H1 (cell line): ENCODE data around the gene IFT172. TPM values are rescaled to one million over a fixed set of nuclear protein-coding genes. Genes with fewer than 3 reads are reported as not detected.

Experiments used
- EP300 ChIP-seq, 2 experiments: IDR thresholded peaks; 1 replicate in 1 of 2; 2 replicates in 1 of 2; pipeline ENCODE4 v1.6.1; 2011 to 2012; ENCODE audit warnings: low read depth in 2 of 2, low read length in 2 of 2, mild to moderate bottlenecking in 2 of 2, borderline replicate concordance in 1 of 2, inconsistent platforms in 1 of 2, moderate library complexity in 1 of 2
- FOSL1 ChIP-seq: IDR thresholded peaks from 2 replicates; pipeline ENCODE4 v1.6.1; 2011; ENCODE audit warnings: mild to moderate bottlenecking, low read depth, low read length, moderate library complexity; ENCODE audit not compliant: insufficient read depth
- GABPA ChIP-seq: IDR thresholded peaks from 2 replicates; pipeline ENCODE4 v1.6.1; 2011; ENCODE audit warnings: mild to moderate bottlenecking, low read length, moderate library complexity, borderline replicate concordance; ENCODE audit not compliant: insufficient read depth
- HDAC6 ChIP-seq: IDR thresholded peaks from one replicate; pipeline ENCODE4 v1.7.1; 2012; ENCODE audit warnings: low read depth, mild to moderate bottlenecking, inconsistent platforms, low read length, moderate library complexity
- SIRT6 ChIP-seq: IDR thresholded peaks from one replicate; pipeline ENCODE4 v1.7.1; 2012; ENCODE audit warnings: low read length, inconsistent platforms
- polyA plus RNA-seq, 7 experiments: library from polyadenylated mRNA; depleted of rRNA in 3 of 7; stranded (reverse) in 5 of 7; unstranded in 2 of 7; fragments of >200 nt in 5 of 7; fragments of 200-250 nt in 2 of 7; gene quantifications; 1 replicate in 5 of 7; 2 replicates in 1 of 7; 4 replicates in 1 of 7; pipeline versions ENCODE4 v1.2.1 to v1.2.3, GENCODE V29; 2011 to 2013; ENCODE audit warnings: missing spikeins in 2 of 7, mixed read lengths in 2 of 7
- total RNA-seq: library from RNA; stranded (reverse); fragmentation: NEBNext Ultra II Directional; extraction: Animal tissue kit (Norgen Biotek cat#: 25700); gene quantifications from 2 replicates; pipeline ENCODE4 v1.2.1, GENCODE V29; 2021

The IFT172 gene
- total and polyA plus RNA-seq, 2 of the 8 experiments (the other 6 are each of a cell fraction or from before 2014, with no cell fraction given) = 13.5 to 14.0 TPM

- TF ChIP-seq SIRT6 = no peak
- TF ChIP-seq GABPA = no peak
- no peak for TF ChIP-seq HDAC6
- no peak for TF ChIP-seq EP300 (IDR thresholded peaks at IDR 0.05; ENCODE audit: borderline replicate concordance in 1 of 2, low read depth in 2 of 2, low read length in 2 of 2)
- no peak for TF ChIP-seq FOSL1
These were observed 7.1 kb upstream of the IFT172 start, which contains the start of gene GCKR (continued) for GRCh38 chr2:27496357-27497287.
